Suprapubic skin (tissue), 4 donors: ENCODE data around the gene VPS37B.

Experiments
- EP300 ChIP-seq: sonication (generic); formaldehyde crosslinking; IDR thresholded peaks from one replicate; pipeline ENCODE4 v1.6.1; 2017; ENCODE audit warnings: antibody characterized with exemption
- POLR2A ChIP-seq, 2 donors: fragments of 450-650 bp; IDR thresholded peaks; one replicate each; pipeline ENCODE4 v1.6.1; 2017; ENCODE audit warnings: antibody characterized with exemption in 2 of 2, mild to moderate bottlenecking in 2 of 2, moderate library complexity in 2 of 2
- POLR2AphosphoS5 ChIP-seq, 3 donors: sonication (generic); formaldehyde crosslinking; IDR thresholded peaks; one replicate each; pipeline ENCODE4 v1.6.1; 2017; ENCODE audit warnings: antibody characterized with exemption in 3 of 3
- TF ChIP-seq, protein P1 (sequence below), 2 donors: fragments of 200-600 bp in 1 of 2; fragments of 450-650 bp in 1 of 2; sonication (generic) in 1 of 2; IDR thresholded peaks; one replicate each; pipeline ENCODE4 v1.5.1; 2016 to 2019; ENCODE audit warnings: antibody characterized with exemption in 2 of 2, mild to moderate bottlenecking in 1 of 2, moderate library complexity in 1 of 2

DNA sequence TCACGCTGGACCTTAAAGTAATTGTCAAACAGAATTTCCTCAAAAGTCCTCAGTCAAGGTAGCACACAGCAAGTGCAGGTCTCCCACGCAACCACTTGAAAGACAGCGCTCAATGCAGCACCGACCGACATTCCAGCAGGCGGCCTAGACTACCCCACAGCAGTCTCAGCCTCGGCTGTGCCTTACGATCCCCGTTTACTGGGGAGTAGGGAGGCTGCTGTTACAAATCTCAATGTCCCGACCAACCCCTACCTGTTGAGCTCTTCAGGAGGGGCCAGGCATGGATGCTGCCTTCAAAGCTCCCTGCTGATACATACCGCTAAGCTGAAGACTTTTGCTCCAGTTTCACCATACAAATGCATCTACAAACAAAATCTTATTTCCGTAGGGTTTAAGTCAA, 21.8 kb downstream of the VPS37B start:
- TF ChIP-seq, protein P1, sequence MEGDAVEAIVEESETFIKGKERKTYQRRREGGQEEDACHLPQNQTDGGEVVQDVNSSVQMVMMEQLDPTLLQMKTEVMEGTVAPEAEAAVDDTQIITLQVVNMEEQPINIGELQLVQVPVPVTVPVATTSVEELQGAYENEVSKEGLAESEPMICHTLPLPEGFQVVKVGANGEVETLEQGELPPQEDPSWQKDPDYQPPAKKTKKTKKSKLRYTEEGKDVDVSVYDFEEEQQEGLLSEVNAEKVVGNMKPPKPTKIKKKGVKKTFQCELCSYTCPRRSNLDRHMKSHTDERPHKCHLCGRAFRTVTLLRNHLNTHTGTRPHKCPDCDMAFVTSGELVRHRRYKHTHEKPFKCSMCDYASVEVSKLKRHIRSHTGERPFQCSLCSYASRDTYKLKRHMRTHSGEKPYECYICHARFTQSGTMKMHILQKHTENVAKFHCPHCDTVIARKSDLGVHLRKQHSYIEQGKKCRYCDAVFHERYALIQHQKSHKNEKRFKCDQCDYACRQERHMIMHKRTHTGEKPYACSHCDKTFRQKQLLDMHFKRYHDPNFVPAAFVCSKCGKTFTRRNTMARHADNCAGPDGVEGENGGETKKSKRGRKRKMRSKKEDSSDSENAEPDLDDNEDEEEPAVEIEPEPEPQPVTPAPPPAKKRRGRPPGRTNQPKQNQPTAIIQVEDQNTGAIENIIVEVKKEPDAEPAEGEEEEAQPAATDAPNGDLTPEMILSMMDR (IDR thresholded peaks at IDR 0.05): no peak
- TF ChIP-seq EP300 (no peak), POLR2AphosphoS5 (IDR thresholded peaks at IDR 0.05) (no peak), POLR2A (IDR thresholded peaks at IDR 0.05) (no peak)
